Stimulated activated effector memory CD8-positive, alpha-beta T cell treated with anti-CD3 and anti-CD28 coated beads, Interleukin-12 subunit alpha, Interleukin-12 subunit beta, amount 100 ng/mL, for 72 hours (primary cell): ENCODE measurements around the gene MIDN.
"Not testable (repeated sequence)": the region's sequence is repeated elsewhere in the genome, so short reads cannot be mapped to it uniquely, and the experiment has no call there.

Experiments used
- ATAC-seq: fragments of 150-1000 bp; cut with Tn5 transposase; 2 replicates; pipeline ENCODE4 v1.10.0; 2021
- DNase-seq, 2 donors: peaks; one replicate each; pipeline ENCODE4 v3.0.0; 2021 to 2022; ENCODE audit warnings: low spot score in 2 of 2
- H3K27ac Mint-ChIP-seq: one replicate; pipeline ENCODE4 v1.8.0; 2022; ENCODE audit warnings: mild to moderate bottlenecking, mixed read lengths
- H3K36me3 Mint-ChIP-seq: one replicate; pipeline ENCODE4 v1.8.0; 2022; ENCODE audit warnings: mild to moderate bottlenecking, mixed read lengths
- H3K4me1 Mint-ChIP-seq: one replicate; pipeline ENCODE4 v1.8.0; 2022; ENCODE audit warnings: mixed read lengths
- H3K4me3 Mint-ChIP-seq: one replicate; pipeline ENCODE4 v1.8.0; 2022; ENCODE audit warnings: mild to moderate bottlenecking, mixed read lengths
- H3K9me3 Mint-ChIP-seq: one replicate; pipeline ENCODE4 v1.8.0; 2022; ENCODE audit warnings: mixed read lengths

Gene MIDN

GRCh38 chr19:1248139-1248785, at the start of gene MIDN:
Gene MIDN (plus strand): TSS chr19:1248583. CDS start chr19:1250297, 1,714 bp downstream.
- peaks cover 49% of the 10 kb centered on the region for H3K36me3 Mint-ChIP-seq
- H3K9me3 Mint-ChIP-seq: no peaks in the 10 kb centered on the region
- DNase-seq (peak; percentile 74 to 92), ATAC-seq (peak; percentile 42)
- peak within 1 kb of the TSS; percentile 90 for H3K4me3 Mint-ChIP-seq
- H3K27ac Mint-ChIP-seq: peak within 1 kb of the TSS; percentile 76
- H3K4me1 Mint-ChIP-seq: peaks cover 9% of the 10 kb centered on the region

GRCh38 chr19:1199531-1199930, 48.9 kb upstream of the MIDN start:
- H3K4me1 Mint-ChIP-seq: peaks cover 10% of the 10 kb centered on the region
- H3K9me3 Mint-ChIP-seq: no peaks in the 10 kb centered on the region
- no peaks in the 10 kb centered on the region for H3K36me3 Mint-ChIP-seq
- no peak overlapping the region for H3K27ac Mint-ChIP-seq
- DNase-seq (no peak), ATAC-seq (no peak)
- H3K4me3 Mint-ChIP-seq: no peak overlapping the region

GRCh38 chr19:1200614-1201013, 47.8 kb upstream of the MIDN start:
- not testable (repeated sequence) for H3K27ac Mint-ChIP-seq, H3K36me3 Mint-ChIP-seq, DNase-seq, H3K9me3 Mint-ChIP-seq, ATAC-seq, H3K4me3 Mint-ChIP-seq
- H3K4me1 Mint-ChIP-seq: peaks cover 10% of the 10 kb centered on the region

GRCh38 chr19:1205114-1206099, 43.0 kb upstream of the MIDN start, which contains the start of gene STK11:
Gene STK11 (plus strand): TSS chr19:1205778. CDS start chr19:1206914, 1,136 bp downstream.
- H3K4me3 Mint-ChIP-seq: peak within 1 kb of the TSS; percentile 98
- no peaks in the 10 kb centered on the region for H3K9me3 Mint-ChIP-seq

GRCh38 chr19:1206150-1206863, 42.1 kb upstream of the MIDN start:
- Mint-ChIP-seq H3K4me3 (peak overlapping the region; percentile 98), H3K36me3 (peaks cover 37% of the 10 kb centered on the region), H3K27ac (peak overlapping the region; percentile 97), H3K9me3 (no peaks in the 10 kb centered on the region), H3K4me1 (peaks cover 35% of the 10 kb centered on the region)
- ATAC-seq: no peak
- DNase-seq: peak in 1 of 2 donors; percentile 60

More at GRCh38 chr19:1205114-1206099, 43.0 kb upstream of the MIDN start, which contains the start of gene STK11:
- peak; percentile 97 for ATAC-seq
- peaks cover 35% of the 10 kb centered on the region for H3K4me1 Mint-ChIP-seq
- H3K27ac Mint-ChIP-seq: peak within 1 kb of the TSS; percentile 97
- DNase-seq: peak; percentile 100
- H3K36me3 Mint-ChIP-seq: peaks cover 30% of the 10 kb centered on the region

GRCh38 chr19:1206864-1207450, 41.4 kb upstream of the MIDN start:
- H3K4me1 Mint-ChIP-seq: peaks cover 42% of the 10 kb centered on the region
- no peaks in the 10 kb centered on the region for H3K9me3 Mint-ChIP-seq
- peaks cover 44% of the 10 kb centered on the region for H3K36me3 Mint-ChIP-seq
- DNase-seq: peak in 1 of 2 donors; percentile 66
- peak overlapping the region; percentile 97 for H3K27ac Mint-ChIP-seq
- ATAC-seq: no peak
- peak overlapping the region; percentile 98 for H3K4me3 Mint-ChIP-seq

GRCh38 chr19:1208830-1209229, 39.6 kb upstream of the MIDN start:
- not testable (repeated sequence) for DNase-seq, H3K9me3 Mint-ChIP-seq, ATAC-seq, H3K27ac Mint-ChIP-seq
- Mint-ChIP-seq H3K36me3 (peaks cover 62% of the 10 kb centered on the region), H3K4me1 (peaks cover 40% of the 10 kb centered on the region), H3K4me3 (peak overlapping the region; percentile 98)

- Mint-ChIP-seq H3K36me3 (peaks cover 65% of the 10 kb centered on the region), H3K9me3 (no peaks in the 10 kb centered on the region), H3K27ac (no peak overlapping the region), H3K4me3 (no peak overlapping the region), H3K4me1 (peaks cover 46% of the 10 kb centered on the region)
- DNase-seq: no peak
- no peak for ATAC-seq
These were observed 38.2 kb upstream of the MIDN start for GRCh38 chr19:1210227-1210538.

GRCh38 chr19:1211494-1212234, 36.7 kb upstream of the MIDN start:
- Mint-ChIP-seq H3K36me3 (peaks cover 71% of the 10 kb centered on the region), H3K4me1 (peaks cover 45% of the 10 kb centered on the region), H3K27ac (no peak overlapping the region), H3K4me3 (no peak overlapping the region), H3K9me3 (no peaks in the 10 kb centered on the region)
- no peak for ATAC-seq
- DNase-seq: no peak

- Mint-ChIP-seq H3K4me1 (peaks cover 27% of the 10 kb centered on the region), H3K4me3 (peak overlapping the region; percentile 73), H3K9me3 (no peaks in the 10 kb centered on the region), H3K27ac (peak overlapping the region; percentile 96), H3K36me3 (peaks cover 52% of the 10 kb centered on the region)
- DNase-seq (no peak), ATAC-seq (peak; percentile 89)
These were observed 34.7 kb upstream of the MIDN start for GRCh38 chr19:1213391-1214286.

- Mint-ChIP-seq H3K4me1 (peaks cover 27% of the 10 kb centered on the region), H3K36me3 (peaks cover 45% of the 10 kb centered on the region), H3K9me3 (no peaks in the 10 kb centered on the region), H3K27ac (peak overlapping the region; percentile 96), H3K4me3 (peak overlapping the region; percentile 73)
- ATAC-seq: no peak
- DNase-seq: no peak
These were observed 34.0 kb upstream of the MIDN start for GRCh38 chr19:1214299-1214861.

GRCh38 chr19:1214862-1215731, 33.3 kb upstream of the MIDN start:
- H3K4me1 Mint-ChIP-seq: peaks cover 24% of the 10 kb centered on the region
- DNase-seq: no peak
- no peaks in the 10 kb centered on the region for H3K9me3 Mint-ChIP-seq
- no peak overlapping the region for H3K27ac Mint-ChIP-seq
- peaks cover 45% of the 10 kb centered on the region for H3K36me3 Mint-ChIP-seq
- ATAC-seq: no peak
- H3K4me3 Mint-ChIP-seq: no peak overlapping the region
